ENCODE results near the gene RNF157.

- TF ChIP-seq EZH2 (IDR thresholded peaks at IDR 0.05; ENCODE audit: borderline replicate concordance) (no peak), EZH2phosphoT487 (IDR thresholded peaks at IDR 0.05; ENCODE audit: low read depth, severe bottlenecking, unreplicated experiment) (no peak)
Observed at GRCh38 chr17:76252040-76252954, 12.0 kb upstream of the RNF157 start.

All from hepatocyte (in vitro differentiated cells).